Muscle layer of colon (tissue), 2 donors: ENCODE results near the gene TNFSF13B.
"Not testable (repeated sequence)": the region's sequence is repeated elsewhere in the genome, so short reads cannot be mapped to it uniquely, and the experiment has no call there.

ENCODE experiments used
- H3K27ac ChIP-seq: one replicate; pipeline ENCODE4 v1.7.0; 2013; ENCODE audit warnings: low read depth, mild to moderate bottlenecking, low read length, moderate library complexity
- H3K27me3 ChIP-seq, 2 donors: one replicate each; pipeline ENCODE4 v1.7.0; 2013; ENCODE audit warnings: low read length in 2 of 2, mild to moderate bottlenecking in 2 of 2; ENCODE audit not compliant: insufficient read depth in 2 of 2, control insufficient read depth in 1 of 2
- H3K36me3 ChIP-seq: one replicate; pipeline ENCODE4 v1.7.0; 2013; ENCODE audit warnings: mild to moderate bottlenecking, low read length; ENCODE audit not compliant: insufficient read depth
- H3K4me1 ChIP-seq: one replicate; pipeline ENCODE4 v1.7.0; 2013; ENCODE audit warnings: mild to moderate bottlenecking, low read length; ENCODE audit not compliant: insufficient read depth
- H3K4me3 ChIP-seq, 2 donors: one replicate each; pipeline ENCODE4 v1.7.0; 2013; ENCODE audit warnings: low read length in 2 of 2, low read depth in 1 of 2, mild to moderate bottlenecking in 1 of 2, moderate library complexity in 1 of 2
- H3K9ac ChIP-seq: one replicate; pipeline ENCODE4 v1.7.0; 2013; ENCODE audit warnings: low read length
- H3K9me3 ChIP-seq: one replicate; pipeline ENCODE4 v1.7.0; 2013; ENCODE audit warnings: mild to moderate bottlenecking, low read length
- donor health status: abdominal sarcoma.
- donor health status: Adenocarcinoma of cecum.

The TNFSF13B gene

DNA sequence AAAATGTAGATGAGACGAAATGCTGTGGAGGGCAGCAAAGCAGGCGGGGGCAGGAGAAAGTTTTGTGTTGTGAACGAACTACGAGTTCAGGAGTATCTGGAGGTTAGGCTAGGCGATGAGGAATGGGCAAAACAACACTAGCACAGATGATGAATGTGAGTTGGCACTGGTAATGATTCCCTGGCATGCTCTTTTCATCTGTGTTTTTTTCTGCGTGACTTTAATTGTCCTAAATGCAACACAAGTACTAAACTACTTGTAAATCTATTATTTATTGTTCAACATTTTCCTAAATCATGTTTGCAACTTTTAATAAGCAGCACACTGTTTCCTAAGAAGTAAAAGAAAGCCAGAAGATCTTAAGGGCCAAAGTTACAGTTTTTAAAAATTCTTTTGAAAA lies 19.2 kb downstream of the TNFSF13B start:
- no peaks in the 10 kb centered on the region for H3K27me3 ChIP-seq
- no peaks in the 10 kb centered on the region for H3K4me1 ChIP-seq
- no peaks in the 10 kb centered on the region for H3K36me3 ChIP-seq
- H3K9me3 ChIP-seq: no peaks in the 10 kb centered on the region
- H3K4me3 ChIP-seq: no peak overlapping the region
- H3K9ac ChIP-seq: no peak overlapping the region
- H3K27ac ChIP-seq: no peak overlapping the region

DNA sequence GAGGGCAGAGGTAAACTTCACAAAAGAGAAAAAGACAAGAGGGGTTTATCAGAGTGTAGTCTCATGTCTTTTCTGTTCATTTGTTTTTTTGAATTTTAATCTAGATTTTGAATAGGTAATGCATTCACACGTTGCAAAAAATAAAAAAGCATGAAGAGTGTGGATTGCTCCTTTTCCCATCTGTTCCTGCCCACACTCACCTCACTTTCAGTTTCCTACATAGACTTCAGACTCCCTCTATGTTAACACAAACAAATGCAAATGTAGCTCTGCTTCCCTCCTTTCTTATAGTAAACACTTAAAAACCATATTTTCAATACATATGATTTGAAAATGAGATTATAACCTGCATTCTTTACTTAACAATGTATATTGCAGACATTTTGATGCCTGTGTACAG lies 20.3 kb downstream of the TNFSF13B start:
- no peak overlapping the region for H3K27ac ChIP-seq

DNA sequence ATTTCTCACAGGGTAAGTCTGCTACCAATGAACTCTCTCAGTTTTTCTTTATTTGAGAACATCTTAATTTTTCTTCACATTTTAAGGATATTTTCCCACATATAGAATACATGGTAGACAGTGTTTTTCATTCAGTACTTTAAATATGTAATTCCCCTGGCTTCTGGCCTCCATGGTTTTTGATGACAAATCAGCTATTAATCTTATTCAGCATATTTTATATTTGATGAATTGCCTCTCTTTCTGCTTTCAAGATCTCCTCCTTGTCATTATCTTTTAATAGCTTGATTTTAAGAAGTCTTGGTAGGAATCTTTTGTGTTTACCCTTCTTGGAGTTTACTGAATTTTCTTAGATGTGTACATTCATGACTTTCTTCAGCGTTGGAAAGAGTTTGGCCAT lies 27.6 kb downstream of the TNFSF13B start:
- Histone ChIP-seq H3K9ac (no peak overlapping the region), H3K27ac (no peak overlapping the region), H3K9me3 (no peaks in the 10 kb centered on the region), H3K27me3 (no peaks in the 10 kb centered on the region), H3K4me1 (no peaks in the 10 kb centered on the region), H3K4me3 (no peak overlapping the region), H3K36me3 (no peaks in the 10 kb centered on the region)

More for the DNA sequence above, 20.3 kb downstream of the TNFSF13B start:
- Histone ChIP-seq H3K4me1 (no peaks in the 10 kb centered on the region), H3K36me3 (no peaks in the 10 kb centered on the region), H3K27me3 (no peaks in the 10 kb centered on the region), H3K9ac (no peak overlapping the region), H3K9me3 (no peaks in the 10 kb centered on the region), H3K4me3 (no peak overlapping the region)

DNA sequence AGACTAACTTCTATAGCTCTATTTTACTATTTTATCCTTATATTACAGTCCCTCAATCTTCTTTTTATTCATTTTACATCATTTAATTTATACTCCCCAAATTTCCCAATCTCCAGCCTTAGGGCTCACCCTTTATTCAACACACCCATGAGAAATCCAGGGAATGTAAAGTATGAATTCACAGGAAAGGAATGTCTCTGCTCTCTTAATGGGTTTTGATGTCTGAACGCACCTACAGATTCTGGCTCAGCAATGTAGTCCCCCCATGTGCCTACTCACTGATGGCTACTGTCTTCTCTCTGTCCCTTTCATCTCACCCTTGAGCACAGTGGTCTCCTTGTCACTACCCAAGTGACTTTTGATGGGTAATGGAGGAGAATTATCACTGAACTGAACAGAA lies 32.8 kb downstream of the TNFSF13B start:
- H3K4me1 ChIP-seq: no peaks in the 10 kb centered on the region
- H3K36me3 ChIP-seq: no peaks in the 10 kb centered on the region
- no peaks in the 10 kb centered on the region for H3K27me3 ChIP-seq
- no peak overlapping the region for H3K9ac ChIP-seq
- no peak overlapping the region for H3K4me3 ChIP-seq
- no peak overlapping the region for H3K27ac ChIP-seq
- H3K9me3 ChIP-seq: no peaks in the 10 kb centered on the region

DNA sequence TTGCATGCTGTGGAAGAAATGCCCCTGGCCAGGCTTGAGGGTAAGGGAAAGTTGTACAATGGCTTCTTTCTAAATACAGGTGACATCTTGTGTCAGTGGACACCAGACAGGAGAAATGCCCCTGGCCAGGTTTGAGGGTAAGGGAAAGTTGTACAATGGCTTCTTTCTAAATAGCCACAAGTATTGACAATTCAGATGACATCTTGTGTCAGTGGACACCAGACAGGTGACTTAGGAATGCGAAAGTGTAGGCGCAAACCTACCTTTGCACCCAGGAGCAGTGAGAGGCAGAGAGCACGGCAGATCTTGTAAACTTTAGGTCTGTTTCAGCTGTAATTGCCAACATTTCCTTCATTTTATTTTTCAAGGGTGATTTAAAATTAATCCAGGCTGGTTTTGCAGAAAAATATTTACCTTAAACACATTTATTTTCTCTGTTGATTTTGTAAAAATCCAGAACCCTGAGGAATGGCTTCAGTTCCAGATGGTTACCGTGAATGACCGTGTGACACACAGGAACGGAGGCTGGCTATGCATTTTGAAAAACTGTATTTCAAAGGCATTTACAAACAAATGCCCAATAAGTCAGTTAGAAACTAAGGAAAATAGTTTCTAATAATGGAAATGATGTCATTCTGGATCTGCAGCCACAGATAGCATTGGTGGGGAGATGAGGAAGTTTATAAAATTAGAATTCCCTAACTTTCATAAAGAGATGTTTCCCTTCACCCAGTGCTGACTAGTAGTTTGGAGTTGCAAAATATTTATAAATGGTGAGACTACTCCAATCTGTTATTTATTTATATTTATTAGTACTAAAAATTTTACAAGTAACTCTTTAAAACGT lies 34.9 kb downstream of the TNFSF13B start:
- Histone ChIP-seq H3K36me3 (no peaks in the 10 kb centered on the region), H3K27ac (no peak overlapping the region), H3K4me3 (no peak overlapping the region), H3K9ac (no peak overlapping the region), H3K9me3 (no peaks in the 10 kb centered on the region), H3K4me1 (no peaks in the 10 kb centered on the region), H3K27me3 (no peaks in the 10 kb centered on the region)

DNA sequence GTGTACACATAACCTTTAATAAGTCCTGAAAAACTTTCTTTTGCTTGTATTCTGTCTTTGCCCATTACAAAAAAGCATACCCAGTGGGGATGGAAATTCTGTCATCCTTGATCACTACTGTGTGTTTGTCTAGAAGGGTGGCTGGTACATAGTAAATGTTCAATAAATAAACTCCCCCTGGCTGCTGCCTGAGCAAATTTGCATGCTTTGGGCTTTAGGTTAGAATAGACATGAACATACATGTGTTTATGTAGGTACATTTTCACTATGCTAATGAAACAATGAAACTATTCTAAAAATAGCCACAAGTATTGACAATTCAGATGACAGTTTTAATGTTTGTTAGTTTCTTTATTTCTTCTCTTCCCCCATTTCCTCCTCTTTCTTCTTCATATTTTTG lies 36.1 kb downstream of the TNFSF13B start:
- Histone ChIP-seq H3K27ac (no peak overlapping the region), H3K36me3 (no peaks in the 10 kb centered on the region), H3K9ac (no peak overlapping the region), H3K4me3 (no peak overlapping the region), H3K9me3 (no peaks in the 10 kb centered on the region), H3K27me3 (no peaks in the 10 kb centered on the region), H3K4me1 (no peaks in the 10 kb centered on the region)

DNA sequence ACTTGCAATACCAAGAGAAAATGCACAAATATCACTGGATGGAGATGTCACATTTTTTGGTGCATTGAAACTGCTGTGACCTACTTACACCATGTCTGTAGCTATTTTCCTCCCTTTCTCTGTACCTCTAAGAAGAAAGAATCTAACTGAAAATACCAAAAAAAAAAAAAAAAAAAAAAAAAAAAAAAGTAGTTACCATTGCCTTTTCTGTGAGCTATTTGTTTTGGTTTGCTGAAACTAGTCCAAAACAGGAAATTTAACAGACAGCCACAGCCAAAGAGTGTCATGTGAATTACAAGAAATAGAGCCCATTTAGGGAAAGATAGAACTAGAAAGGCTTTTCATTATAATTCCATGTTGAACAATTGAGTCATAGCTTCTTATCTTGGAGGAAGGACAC lies 37.3 kb downstream of the TNFSF13B start:
- no peaks in the 10 kb centered on the region for H3K9me3 ChIP-seq
- no peak overlapping the region for H3K4me3 ChIP-seq
- no peak overlapping the region for H3K27ac ChIP-seq
- no peaks in the 10 kb centered on the region for H3K36me3 ChIP-seq
- H3K9ac ChIP-seq: no peak overlapping the region
- no peaks in the 10 kb centered on the region for H3K4me1 ChIP-seq
- no peaks in the 10 kb centered on the region for H3K27me3 ChIP-seq

DNA sequence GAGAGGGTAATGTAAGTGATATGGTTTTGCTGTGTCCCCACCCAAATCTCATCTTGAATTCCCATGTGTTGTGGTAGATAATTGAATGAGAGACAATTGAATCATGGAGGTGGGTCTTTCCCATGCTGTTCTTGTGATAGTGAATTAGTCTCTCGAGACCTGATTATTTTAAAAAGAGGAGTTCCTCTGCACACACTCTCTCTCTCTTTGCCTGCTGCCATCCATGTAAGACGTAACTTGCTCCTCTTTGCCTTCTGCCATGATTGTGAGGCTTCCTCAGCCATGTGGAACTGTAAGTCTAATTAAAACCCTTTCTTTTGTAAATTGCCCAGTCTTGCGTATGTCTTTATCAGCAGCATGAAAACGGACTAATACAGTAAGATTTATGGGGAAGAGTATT lies 42.1 kb downstream of the TNFSF13B start:
- H3K27ac ChIP-seq, H3K36me3 ChIP-seq, H3K9me3 ChIP-seq, H3K27me3 ChIP-seq, H3K9ac ChIP-seq, H3K4me3 ChIP-seq, H3K4me1 ChIP-seq: not testable (repeated sequence)

DNA sequence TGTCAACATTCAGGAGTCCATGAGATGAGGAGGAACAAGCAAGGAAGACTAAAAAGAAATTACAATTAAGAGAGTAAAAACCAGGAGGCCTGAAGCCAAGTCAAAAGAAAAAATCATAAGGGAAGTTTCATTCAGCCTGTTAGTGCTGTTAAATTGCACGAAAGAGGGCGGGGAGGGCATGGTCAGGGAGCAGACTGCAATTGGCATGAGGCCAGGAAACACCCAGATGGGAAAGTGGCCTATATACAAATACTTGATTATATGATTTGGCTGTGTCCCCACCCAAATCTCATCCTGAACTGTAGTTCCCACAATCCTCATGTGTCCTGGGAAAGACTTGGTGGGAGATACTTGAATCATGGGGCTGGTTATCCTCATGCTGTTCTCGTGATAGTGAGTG lies 43.9 kb downstream of the TNFSF13B start:
- Histone ChIP-seq H3K27me3 (no peaks in the 10 kb centered on the region), H3K36me3 (no peaks in the 10 kb centered on the region), H3K4me1 (no peaks in the 10 kb centered on the region)

DNA sequence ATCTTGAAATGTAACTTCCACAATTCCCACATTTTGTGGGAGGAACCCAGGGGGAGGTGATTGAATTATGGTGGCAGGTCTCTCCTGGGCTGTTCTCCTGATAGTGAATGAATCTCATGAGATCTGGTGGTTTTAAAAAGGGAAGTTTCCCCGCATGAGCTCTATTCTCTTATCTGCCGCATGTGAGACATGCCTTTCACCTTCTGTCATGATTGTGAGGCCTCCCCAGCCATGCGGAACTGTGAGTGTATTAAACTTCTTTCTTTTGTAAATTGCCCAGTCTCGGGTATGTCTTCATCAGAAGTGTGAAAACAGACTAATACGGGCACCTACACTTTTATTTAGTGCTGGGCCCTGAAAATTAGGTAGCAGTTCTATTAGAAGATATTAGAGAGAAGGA lies 45.8 kb downstream of the TNFSF13B start:
- no peak overlapping the region for H3K4me3 ChIP-seq
- H3K9ac ChIP-seq: no peak overlapping the region
- H3K27ac ChIP-seq: no peak overlapping the region
- no peaks in the 10 kb centered on the region for H3K4me1 ChIP-seq
- H3K27me3 ChIP-seq: no peaks in the 10 kb centered on the region
- no peaks in the 10 kb centered on the region for H3K9me3 ChIP-seq
- no peaks in the 10 kb centered on the region for H3K36me3 ChIP-seq

More for the DNA sequence above, 43.9 kb downstream of the TNFSF13B start:
- Histone ChIP-seq H3K9me3 (no peaks in the 10 kb centered on the region), H3K27ac (no peak overlapping the region), H3K4me3 (no peak overlapping the region), H3K9ac (no peak overlapping the region)

DNA sequence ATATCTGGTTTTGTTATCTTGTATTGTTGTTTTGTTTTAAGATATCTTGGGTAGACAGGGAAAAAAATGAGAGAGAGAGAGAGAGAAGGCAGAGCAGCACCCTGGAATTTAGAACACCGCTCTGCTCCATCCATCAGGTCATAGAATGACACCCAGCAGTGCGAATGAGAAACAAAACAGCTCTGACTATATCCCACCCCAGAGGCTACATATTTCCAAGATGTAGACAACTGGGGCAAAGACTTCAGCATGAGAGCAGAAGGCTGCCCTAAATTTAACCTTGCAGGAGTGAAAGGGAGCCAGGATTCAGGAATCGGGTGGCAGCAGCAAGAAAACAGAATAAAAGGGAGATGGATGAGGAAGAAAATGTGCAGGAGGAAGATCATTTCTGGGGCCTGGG lies 46.5 kb downstream of the TNFSF13B start:
- no peak overlapping the region for H3K4me3 ChIP-seq
- H3K9ac ChIP-seq: no peak overlapping the region
- no peaks in the 10 kb centered on the region for H3K27me3 ChIP-seq
- H3K4me1 ChIP-seq: no peaks in the 10 kb centered on the region
- no peaks in the 10 kb centered on the region for H3K9me3 ChIP-seq
- no peak overlapping the region for H3K27ac ChIP-seq
- H3K36me3 ChIP-seq: no peaks in the 10 kb centered on the region

DNA sequence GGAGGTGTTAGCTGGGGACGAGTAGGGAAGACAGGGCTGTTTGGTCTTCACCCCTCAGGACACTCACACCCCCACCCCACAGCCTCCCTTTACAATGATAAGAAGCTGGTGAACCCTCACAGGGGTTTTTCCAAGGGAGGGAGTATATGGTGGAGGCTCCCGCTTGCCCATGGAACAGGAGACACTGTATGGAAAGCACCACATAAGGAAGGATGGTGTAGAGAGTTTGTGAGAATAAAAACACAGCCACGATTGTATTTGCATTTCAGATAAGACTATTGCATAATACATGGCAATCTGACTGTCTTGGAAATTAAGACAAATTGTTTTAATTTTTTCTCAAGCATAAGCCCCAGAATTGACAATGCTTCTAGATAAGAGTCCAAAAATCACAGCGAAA lies 46.9 kb downstream of the TNFSF13B start:
- H3K4me1 ChIP-seq: no peaks in the 10 kb centered on the region
- no peak overlapping the region for H3K27ac ChIP-seq
- no peak overlapping the region for H3K4me3 ChIP-seq
- H3K9me3 ChIP-seq: no peaks in the 10 kb centered on the region
- no peaks in the 10 kb centered on the region for H3K27me3 ChIP-seq
- no peaks in the 10 kb centered on the region for H3K36me3 ChIP-seq
- H3K9ac ChIP-seq: no peak overlapping the region
